Central memory CD8-positive, alpha-beta T cell (primary cell): ENCODE data around the gene CROCC2.
A peak's percentile ranks its signal among the peaks of the same experiment; 100 is the strongest.

Source experiments
- ATAC-seq: fragments of 150-1000 bp; cut with Tn5 transposase; replicated peaks from 2 replicates; pipeline ENCODE4 v1.10.0; 2022; ENCODE audit warnings: mild to moderate bottlenecking, moderate FRiP score, moderate number of reproducible peaks; ENCODE audit not compliant: poor library complexity, severe bottlenecking; ENCODE audit errors: extremely low read depth
- DNase-seq, 2 donors: peaks; one replicate each; pipeline ENCODE4 v3.0.0; 2021; ENCODE audit warnings: low spot score in 2 of 2
- H3K27ac Mint-ChIP-seq: one replicate; pipeline ENCODE4 v1.8.0; 2022; ENCODE audit warnings: low read depth, mild to moderate bottlenecking, moderate library complexity, mixed read lengths
- H3K27me3 Mint-ChIP-seq: one replicate; pipeline ENCODE4 v1.8.0; 2022; ENCODE audit warnings: mixed read lengths
- H3K36me3 Mint-ChIP-seq: one replicate; pipeline ENCODE4 v1.8.0; 2022; ENCODE audit warnings: mild to moderate bottlenecking, moderate library complexity, mixed read lengths; ENCODE audit not compliant: insufficient read depth
- H3K4me1 Mint-ChIP-seq: one replicate; pipeline ENCODE4 v1.8.0; 2022; ENCODE audit warnings: mixed read lengths
- H3K4me3 Mint-ChIP-seq: one replicate; pipeline ENCODE4 v1.8.0; 2022; ENCODE audit warnings: mild to moderate bottlenecking, moderate library complexity, mixed read lengths
- H3K9me3 Mint-ChIP-seq: one replicate; pipeline ENCODE4 v1.8.0; 2022; ENCODE audit warnings: mixed read lengths

CROCC2 gene

DNA sequence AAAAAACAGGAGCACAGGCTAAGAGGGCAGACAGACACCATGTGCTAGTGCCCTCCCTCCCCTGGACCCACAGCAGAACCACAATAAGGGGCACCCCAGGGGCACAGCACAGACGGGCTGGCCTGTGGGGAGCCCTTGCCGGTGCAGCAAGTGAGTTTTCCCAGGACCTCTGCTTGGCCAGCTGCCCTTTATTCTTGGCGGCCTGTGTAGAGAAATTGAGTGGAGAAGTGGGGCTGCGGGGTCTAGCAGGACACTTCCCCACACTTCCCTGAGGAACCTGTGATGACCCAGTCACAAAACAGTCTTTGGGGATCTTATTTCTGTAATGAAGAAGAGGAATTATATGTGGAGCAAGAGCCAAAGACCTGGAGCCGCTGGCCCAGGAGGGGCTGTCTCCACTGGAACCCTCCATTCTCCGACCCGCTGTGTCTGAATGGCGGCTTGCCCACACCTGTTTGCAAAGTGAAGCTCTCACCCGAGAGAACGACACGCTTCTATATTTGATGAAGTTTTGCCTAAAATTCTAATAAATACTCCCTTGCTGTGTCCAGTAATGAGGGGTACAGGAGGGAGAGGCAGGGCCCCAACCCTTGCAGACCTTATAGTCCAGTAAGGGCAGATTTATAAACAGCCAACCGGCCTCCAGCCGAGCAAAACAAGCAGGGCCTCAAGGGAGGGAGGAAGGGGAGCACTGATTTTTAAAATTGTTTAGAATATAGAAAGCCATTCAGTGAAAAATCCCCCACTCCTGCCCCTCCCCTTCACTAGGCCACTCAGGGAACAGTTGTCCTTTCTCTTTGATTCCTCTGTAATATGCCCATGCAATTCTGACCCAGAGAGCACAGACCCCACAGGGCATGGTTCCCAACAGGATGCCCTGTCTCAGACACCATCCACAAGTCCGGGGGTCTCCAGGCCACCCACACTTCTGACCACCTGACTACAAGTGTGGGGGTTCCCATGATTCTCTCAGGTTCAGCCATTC lies 47.6 kb downstream of the CROCC2 start:
- Mint-ChIP-seq H3K27me3 (no peaks in the 10 kb centered on the region), H3K4me3 (no peak overlapping the region), H3K4me1 (no peaks in the 10 kb centered on the region), H3K36me3 (no peaks in the 10 kb centered on the region), H3K27ac (no peak overlapping the region), H3K9me3 (no peaks in the 10 kb centered on the region)
- DNase-seq (no peak), ATAC-seq (no peak)

DNA sequence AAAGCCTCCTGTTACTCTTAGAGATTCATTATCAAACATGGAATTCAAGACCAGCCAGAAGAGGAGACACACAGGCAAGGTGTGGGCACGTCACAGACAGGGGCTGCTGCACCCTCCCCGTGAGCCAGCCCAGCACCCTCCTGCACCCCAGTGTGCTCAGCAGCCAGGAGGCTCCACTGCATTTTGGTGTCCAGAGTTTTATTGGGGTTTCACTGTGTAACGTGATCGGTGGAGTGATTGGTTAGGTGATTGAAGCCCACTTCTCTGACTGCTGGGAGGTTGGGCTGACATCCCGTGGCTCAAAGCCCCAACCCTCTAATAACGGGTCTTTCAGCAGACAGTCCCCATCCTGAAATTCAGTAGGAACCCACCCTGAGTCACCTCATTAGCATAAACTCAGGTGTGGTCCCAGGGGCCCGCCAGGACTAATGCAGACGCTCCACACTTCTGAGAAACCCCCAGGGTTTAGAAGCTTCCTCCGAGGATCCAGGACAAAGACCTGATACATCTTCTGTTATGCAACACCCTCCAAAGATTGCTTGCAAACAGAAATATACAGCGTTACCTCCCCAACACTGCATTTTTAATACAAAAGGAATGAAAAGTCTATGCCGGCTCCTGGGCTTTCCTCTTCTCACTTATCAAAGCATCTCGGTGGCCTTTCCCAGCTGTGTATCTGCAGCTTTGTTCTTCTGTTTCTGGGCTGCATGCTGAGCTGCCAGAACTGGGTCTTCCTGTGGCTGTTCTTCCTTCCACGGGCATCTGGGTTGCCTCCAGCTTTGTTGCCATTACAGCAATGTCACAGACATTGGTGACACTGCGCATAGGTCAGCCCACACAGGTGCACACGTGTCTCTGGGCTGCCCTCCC lies 48.5 kb downstream of the CROCC2 start:
- ATAC-seq, result no peak
- no peaks in the 10 kb centered on the region for H3K4me1 Mint-ChIP-seq
- H3K4me3 Mint-ChIP-seq, result no peak overlapping the region
- no peaks in the 10 kb centered on the region for H3K9me3 Mint-ChIP-seq
- no peak overlapping the region for H3K27ac Mint-ChIP-seq
- no peaks in the 10 kb centered on the region for H3K27me3 Mint-ChIP-seq
- DNase-seq, result peak in 1 of 2 donors; percentile 3
- H3K36me3 Mint-ChIP-seq, result no peaks in the 10 kb centered on the region

DNA sequence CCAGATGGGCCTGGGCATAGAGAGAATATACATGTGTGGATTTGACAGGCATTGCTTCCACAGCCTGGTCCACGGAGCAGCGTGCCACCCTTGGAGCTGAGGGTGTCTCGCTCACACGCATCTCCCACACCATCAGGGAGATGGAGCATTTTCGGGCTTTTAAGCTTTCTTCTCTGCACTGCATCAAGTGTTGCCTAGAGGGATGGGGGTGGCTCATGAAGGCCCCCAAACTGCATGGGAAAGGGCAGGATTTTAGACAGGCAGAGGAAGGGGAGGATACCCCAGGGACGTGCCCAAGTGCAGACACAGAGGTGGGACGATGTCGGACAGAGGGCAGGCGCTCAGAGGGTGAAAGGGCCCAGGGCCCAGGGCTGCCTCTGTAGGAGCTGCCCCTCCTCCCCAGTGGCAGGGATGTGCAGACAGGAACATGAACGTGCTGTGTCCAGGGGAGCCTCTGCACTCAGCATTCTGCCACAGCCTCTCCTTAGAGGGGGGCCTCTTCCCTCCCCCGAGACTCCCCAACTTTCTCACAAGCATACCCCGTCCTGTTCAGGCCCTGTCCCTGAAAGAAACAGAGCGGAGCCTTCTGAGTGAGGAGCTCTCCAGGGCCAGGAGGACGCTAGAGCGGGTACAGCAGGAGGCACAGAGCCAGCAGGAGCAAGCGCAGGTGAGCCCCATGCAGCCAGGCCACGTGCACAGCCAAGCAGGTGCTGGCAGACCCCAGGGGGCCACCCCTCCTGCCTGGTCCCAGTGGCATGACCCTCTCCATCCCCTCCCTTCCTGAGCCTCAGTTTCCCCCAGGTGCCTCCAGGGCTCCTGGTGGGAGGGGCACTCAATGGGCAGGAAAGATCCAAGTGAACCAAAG lies 49.4 kb downstream of the CROCC2 start:
- Mint-ChIP-seq H3K27ac (no peak overlapping the region), H3K9me3 (no peaks in the 10 kb centered on the region), H3K36me3 (no peaks in the 10 kb centered on the region), H3K27me3 (no peaks in the 10 kb centered on the region), H3K4me1 (no peaks in the 10 kb centered on the region), H3K4me3 (no peak overlapping the region)
- ATAC-seq (no peak), DNase-seq (no peak)

DNA sequence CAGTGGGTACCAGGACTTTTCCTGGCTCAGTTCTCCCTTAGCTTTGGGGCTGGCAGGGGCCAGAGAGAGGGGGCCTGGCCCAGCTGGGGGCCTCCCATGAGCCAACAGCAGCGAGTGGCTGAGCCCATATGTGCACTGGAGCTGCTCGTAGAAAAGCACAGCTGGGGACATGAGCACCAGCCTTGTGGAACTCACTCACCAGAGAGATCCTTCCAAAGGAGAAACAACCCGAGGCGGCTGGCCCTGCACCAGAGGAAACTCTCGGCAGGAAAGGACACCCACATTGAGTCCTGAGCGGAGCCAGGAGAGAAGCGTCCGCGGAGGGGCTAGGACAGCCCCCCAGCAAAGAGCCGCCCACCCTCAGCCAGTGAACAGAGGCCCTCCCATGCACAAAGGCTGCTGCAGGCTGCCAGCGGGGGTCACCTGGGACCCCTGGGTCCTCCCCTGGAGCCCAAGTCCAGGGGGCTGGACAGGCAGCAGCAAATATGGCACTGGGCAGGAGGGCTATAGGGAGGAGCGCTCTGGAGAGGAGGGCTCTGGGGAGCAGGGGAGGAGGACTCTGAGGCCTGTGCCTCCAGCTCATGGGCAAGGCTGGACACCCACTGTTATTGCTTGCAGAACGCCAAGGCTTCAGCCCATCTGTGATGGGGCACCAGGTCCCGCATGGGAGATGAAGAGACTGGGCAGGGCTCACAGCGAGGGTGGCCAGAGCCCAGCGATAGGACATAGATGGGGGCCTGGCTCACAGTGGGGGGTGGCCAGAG lies 50.2 kb downstream of the CROCC2 start:
- Mint-ChIP-seq H3K4me1 (no peaks in the 10 kb centered on the region), H3K9me3 (no peaks in the 10 kb centered on the region), H3K4me3 (no peak overlapping the region), H3K27ac (no peak overlapping the region), H3K36me3 (no peaks in the 10 kb centered on the region), H3K27me3 (no peaks in the 10 kb centered on the region)
- ATAC-seq, result no peak
- no peak for DNase-seq

DNA sequence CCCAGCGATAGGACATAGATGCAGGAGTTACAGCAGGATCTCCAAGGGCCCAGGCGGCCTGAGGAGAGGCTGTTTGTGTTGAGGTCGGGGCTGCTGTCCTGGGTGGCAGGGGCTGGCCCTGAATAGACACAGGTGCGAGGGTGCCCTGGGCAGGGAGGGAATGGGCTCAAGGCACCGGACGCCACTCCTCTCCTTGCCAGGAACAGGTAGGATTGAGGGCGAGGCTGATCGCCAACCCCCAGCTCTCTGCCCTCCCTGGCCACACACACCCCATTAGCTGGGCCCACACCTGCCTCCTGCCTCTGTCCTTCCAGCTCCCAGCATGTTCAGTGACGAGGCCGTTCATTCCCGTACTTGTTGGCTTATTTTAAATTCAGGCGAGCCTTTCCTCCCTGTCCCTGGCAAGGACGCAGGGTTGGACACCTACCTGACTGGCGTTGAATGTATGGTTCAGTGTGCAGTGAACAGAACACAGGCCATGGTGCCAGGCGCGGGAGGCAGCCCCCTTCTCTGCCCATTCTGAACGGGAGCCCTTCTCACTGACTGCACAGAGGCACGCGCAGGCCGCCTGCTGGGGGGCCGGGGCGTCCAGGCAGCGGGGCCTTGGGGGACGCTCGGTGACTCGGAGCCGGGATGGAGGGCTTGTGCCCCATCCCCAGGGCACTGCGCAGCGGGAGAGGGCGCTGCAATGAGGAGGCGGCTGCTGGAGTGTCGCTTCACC lies 51.0 kb downstream of the CROCC2 start:
- DNase-seq (no peak), ATAC-seq (no peak)
- Mint-ChIP-seq H3K4me1 (no peaks in the 10 kb centered on the region), H3K27ac (no peak overlapping the region), H3K4me3 (no peak overlapping the region), H3K36me3 (no peaks in the 10 kb centered on the region), H3K27me3 (no peaks in the 10 kb centered on the region), H3K9me3 (no peaks in the 10 kb centered on the region)

DNA sequence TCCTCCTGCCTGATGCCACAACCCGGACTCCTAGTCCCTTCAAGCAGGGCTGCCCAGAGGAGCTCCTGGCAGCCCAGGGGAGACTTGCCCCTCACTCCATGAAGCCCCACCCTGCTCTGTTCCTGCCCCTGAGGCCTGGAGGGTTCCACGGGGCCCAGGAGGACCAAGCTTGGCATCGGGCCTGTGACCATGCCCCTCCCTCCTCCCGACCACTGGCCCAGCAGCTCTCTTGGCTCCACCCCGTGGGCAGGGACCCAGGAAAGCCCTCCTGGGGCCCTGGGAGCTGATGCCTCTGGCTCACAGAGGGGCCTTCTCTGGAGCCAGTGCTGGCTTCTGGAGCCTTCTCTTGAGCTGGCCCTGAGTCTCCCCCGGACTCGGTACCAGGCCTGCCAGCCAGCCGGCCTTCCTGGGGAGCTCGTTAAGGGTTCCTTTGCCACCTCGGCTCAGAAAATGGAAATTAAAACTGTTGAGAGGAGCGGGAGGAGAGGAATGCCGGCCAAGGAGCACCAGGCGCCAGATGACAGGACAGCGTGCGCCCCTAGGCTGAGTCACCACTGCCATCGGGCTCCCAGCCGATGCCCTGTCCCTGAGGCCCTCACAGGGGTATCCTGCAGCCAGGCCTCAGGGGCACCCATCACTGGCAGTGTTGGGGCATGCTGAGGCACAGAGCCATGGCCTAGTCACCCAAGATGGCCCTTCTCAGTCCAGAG lies 51.7 kb downstream of the CROCC2 start:
- Mint-ChIP-seq H3K4me3 (no peak overlapping the region), H3K27ac (no peak overlapping the region), H3K4me1 (no peaks in the 10 kb centered on the region), H3K36me3 (no peaks in the 10 kb centered on the region), H3K27me3 (no peaks in the 10 kb centered on the region), H3K9me3 (no peaks in the 10 kb centered on the region)
- DNase-seq, result no peak
- ATAC-seq, result no peak

DNA sequence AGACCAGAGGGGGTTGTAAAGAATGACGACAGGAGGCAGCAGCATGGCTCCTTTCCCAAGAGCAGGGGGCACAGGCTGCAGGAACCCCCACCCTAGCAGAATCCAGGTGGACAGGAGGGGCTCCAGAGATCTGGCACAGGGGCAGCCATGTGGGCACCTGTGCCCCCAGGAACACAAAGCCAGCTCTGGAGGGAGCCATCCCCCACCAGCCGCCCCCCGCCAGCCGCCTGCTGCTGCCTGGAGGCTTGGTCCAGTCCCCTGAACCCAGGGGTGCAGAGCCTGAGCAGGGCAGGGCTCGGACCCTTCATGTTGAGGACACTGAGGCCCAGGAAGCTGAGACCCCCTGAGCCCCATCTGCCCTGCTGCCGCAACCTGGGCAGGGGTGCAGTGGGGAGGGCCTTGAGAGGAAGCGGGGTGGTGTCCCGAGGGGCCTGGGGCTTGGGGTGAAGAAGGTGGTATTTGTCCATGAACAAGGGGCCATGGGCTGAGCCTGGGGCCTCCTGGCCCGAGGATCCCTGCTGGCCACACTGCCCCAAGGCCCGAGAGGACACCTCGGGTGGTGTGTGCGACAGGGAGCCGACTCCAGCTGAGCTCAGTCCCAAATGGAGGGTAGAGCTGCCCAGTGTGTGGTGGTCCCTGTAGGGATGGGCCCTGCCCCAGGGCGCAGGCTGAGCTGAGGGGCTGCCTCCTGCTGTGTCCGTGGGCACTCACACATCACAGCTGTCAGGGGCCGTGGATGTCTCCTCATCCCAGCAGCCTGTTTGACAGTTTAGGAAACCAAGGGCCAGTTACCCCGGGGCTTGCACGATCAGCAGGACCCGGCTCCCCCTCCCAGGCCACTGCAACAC lies 52.5 kb downstream of the CROCC2 start:
- ATAC-seq (no peak), DNase-seq (no peak)
- Mint-ChIP-seq H3K27ac (no peak overlapping the region), H3K36me3 (no peaks in the 10 kb centered on the region), H3K4me1 (no peaks in the 10 kb centered on the region), H3K9me3 (no peaks in the 10 kb centered on the region), H3K4me3 (no peak overlapping the region), H3K27me3 (no peaks in the 10 kb centered on the region)

DNA sequence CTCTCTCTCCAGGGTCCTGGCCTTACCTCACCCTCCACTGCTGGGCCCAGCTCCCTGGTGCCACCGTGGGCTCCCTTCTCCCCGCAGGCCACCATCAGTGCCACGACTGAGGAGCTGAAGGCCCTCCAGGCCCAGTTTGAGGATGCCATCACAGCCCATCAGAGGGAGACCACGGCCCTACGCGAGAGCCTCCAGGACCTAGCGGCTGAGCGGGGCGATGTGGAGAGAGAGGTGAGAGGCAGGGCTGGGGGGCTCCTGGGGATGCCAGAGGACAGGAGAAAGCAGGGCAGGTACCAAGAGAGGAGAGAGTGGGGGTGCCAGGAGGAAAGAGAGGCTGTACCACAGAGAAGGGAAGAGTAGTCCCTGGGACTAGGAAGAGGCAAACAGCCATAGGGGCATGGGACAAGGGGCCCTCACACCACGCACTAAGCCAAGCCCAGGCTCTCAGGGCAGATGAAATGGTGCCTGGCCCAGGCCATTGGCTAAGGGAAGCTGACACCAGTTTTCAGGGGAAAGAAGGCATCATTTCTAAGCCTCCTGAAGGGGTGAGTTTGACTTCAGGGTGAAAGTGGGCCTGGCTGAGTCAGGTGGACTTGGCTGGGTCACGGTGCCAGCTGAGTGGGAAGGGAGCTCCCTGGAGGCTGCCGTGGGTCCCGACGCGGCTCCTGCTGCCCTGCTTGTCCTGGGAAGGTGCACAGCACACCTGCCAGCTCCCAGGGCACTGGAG lies 53.2 kb downstream of the CROCC2 start:
- DNase-seq (no peak), ATAC-seq (no peak)
- no peaks in the 10 kb centered on the region for H3K27me3 Mint-ChIP-seq
- no peak overlapping the region for H3K27ac Mint-ChIP-seq
- no peak overlapping the region for H3K4me3 Mint-ChIP-seq
- no peaks in the 10 kb centered on the region for H3K4me1 Mint-ChIP-seq
- no peaks in the 10 kb centered on the region for H3K36me3 Mint-ChIP-seq
- H3K9me3 Mint-ChIP-seq, result no peaks in the 10 kb centered on the region

DNA sequence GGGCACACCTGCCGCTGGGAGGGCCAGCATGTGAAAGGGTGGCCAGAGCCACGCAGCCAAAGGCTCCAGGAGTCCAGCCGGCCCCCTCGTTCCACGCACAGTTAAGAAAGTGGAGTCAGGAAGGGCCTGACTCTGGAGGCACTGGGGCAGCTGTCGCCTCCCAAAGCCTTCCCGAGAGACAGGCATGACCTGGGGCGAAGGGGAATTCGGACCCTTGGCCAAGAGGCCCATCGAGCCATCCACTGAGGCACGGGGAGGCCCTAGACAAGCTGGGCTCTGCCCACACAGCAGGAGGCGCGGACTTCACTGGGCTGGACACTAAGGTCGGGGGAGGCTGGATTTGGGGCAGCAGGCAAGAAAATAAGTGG lies 53.8 kb downstream of the CROCC2 start:
- no peak for ATAC-seq
- no peak overlapping the region for H3K27ac Mint-ChIP-seq
- no peak overlapping the region for H3K4me3 Mint-ChIP-seq
- no peaks in the 10 kb centered on the region for H3K4me1 Mint-ChIP-seq
- no peaks in the 10 kb centered on the region for H3K9me3 Mint-ChIP-seq
- H3K27me3 Mint-ChIP-seq, result no peaks in the 10 kb centered on the region
- peak in 1 of 2 donors; percentile 5 for DNase-seq
- no peaks in the 10 kb centered on the region for H3K36me3 Mint-ChIP-seq
